ENCODE data around the gene XRRA1. TPM values are rescaled to one million over a fixed set of nuclear protein-coding genes. Genes with fewer than 3 reads are reported as not detected.

Gene XRRA1
- total RNA-seq, 1 donor from 2014 or later = 16.1 TPM

- H3K4me3 Mint-ChIP-seq (ENCODE audit: unreplicated experiment) = no peak overlapping the region
- no peaks in the 10 kb centered on the region for H3K9me3 Mint-ChIP-seq (ENCODE audit: unreplicated experiment)
- H3K36me3 Mint-ChIP-seq (ENCODE audit: unreplicated experiment) = peaks cover 12% of the 10 kb centered on the region
- H3K4me1 Mint-ChIP-seq (ENCODE audit: unreplicated experiment) = peaks cover 5% of the 10 kb centered on the region
- DNase-seq (ENCODE audit: extremely low spot score, unreplicated experiment) = no peak
- no peaks in the 10 kb centered on the region for H3K27me3 Mint-ChIP-seq (ENCODE audit: unreplicated experiment)
- H3K27ac Mint-ChIP-seq (ENCODE audit: unreplicated experiment) = no peak overlapping the region
- no peak for TF ChIP-seq CTCF (IDR thresholded peaks at IDR 0.05)
Observed at GRCh38 chr11:74806267-74806666, 142.6 kb downstream of the XRRA1 start.

- peaks cover 24% of the 10 kb centered on the region for H3K36me3 Mint-ChIP-seq (ENCODE audit: unreplicated experiment)
- no peak overlapping the region for H3K27ac Mint-ChIP-seq (ENCODE audit: unreplicated experiment)
Observed at GRCh38 chr11:74791333-74792100, 157.4 kb downstream of the XRRA1 start.

More at GRCh38 chr11:74791333-74792100, 157.4 kb downstream of the XRRA1 start:
- H3K27me3 Mint-ChIP-seq (ENCODE audit: unreplicated experiment) = no peaks in the 10 kb centered on the region
- TF ChIP-seq CTCF (IDR thresholded peaks at IDR 0.05) = no peak
- no peaks in the 10 kb centered on the region for H3K9me3 Mint-ChIP-seq (ENCODE audit: unreplicated experiment)
- H3K4me1 Mint-ChIP-seq (ENCODE audit: unreplicated experiment) = no peaks in the 10 kb centered on the region
- H3K4me3 Mint-ChIP-seq (ENCODE audit: unreplicated experiment) = no peak overlapping the region
- DNase-seq (ENCODE audit: extremely low spot score, unreplicated experiment) = no peak

Other genes starting within 250 kb of the XRRA1 start
- gene CHRDL2, start 217.7 kb downstream of the XRRA1 start, total RNA-seq = not detected in 2 replicates
- gene RNF169, start 200.2 kb downstream of the XRRA1 start, total RNA-seq = 15.5 and 16.3 TPM in 2 replicates
- gene SPCS2, start 175 bp upstream of the XRRA1 start, total RNA-seq = 153 and 155 TPM in 2 replicates
- 9.4 and 10.1 TPM in 2 replicates for gene NEU3, start 39.8 kb upstream of the XRRA1 start, total RNA-seq
- not detected in 2 replicates for gene OR2AT4, start 147.8 kb upstream of the XRRA1 start, total RNA-seq
- gene SLCO2B1, start 202.0 kb upstream of the XRRA1 start, total RNA-seq = 0.18 and 0.54 TPM in 2 replicates